IPS-18c (cell line): ENCODE measurements around the gene ECEL1.

Source experiments
- H3K4me3 ChIP-seq: 2 replicates; pipeline ENCODE4 v1.7.0; 2013; ENCODE audit warnings: low read depth, mild to moderate bottlenecking, low read length, moderate library complexity; ENCODE audit not compliant: insufficient read depth
- H3K9me3 ChIP-seq: one replicate; pipeline ENCODE4 v1.6.1; 2013; ENCODE audit warnings: mild to moderate bottlenecking, low read length, moderate library complexity; ENCODE audit not compliant: control insufficient read depth, insufficient read depth

Gene ECEL1

GRCh38 chr2:232503809-232504323 lies 16.2 kb upstream of the ECEL1 start:
- Histone ChIP-seq H3K9me3 (no peaks in the 10 kb centered on the region), H3K4me3 (peak overlapping the region; percentile 62)

GRCh38 chr2:232502911-232503808 lies 15.5 kb upstream of the ECEL1 start:
- H3K9me3 ChIP-seq: no peaks in the 10 kb centered on the region
- peak overlapping the region; percentile 62 for H3K4me3 ChIP-seq

- Histone ChIP-seq H3K4me3 (peak overlapping the region; percentile 62), H3K9me3 (no peaks in the 10 kb centered on the region)
Measured at GRCh38 chr2:232502511-232502910, 14.9 kb upstream of the ECEL1 start.

GRCh38 chr2:232501794-232502390 lies 14.3 kb upstream of the ECEL1 start:
- H3K4me3 ChIP-seq: no peak overlapping the region
- no peaks in the 10 kb centered on the region for H3K9me3 ChIP-seq

GRCh38 chr2:232501331-232501771 lies 13.7 kb upstream of the ECEL1 start:
- H3K9me3 ChIP-seq: no peaks in the 10 kb centered on the region
- H3K4me3 ChIP-seq: no peak overlapping the region

- H3K9me3 ChIP-seq: no peaks in the 10 kb centered on the region
- H3K4me3 ChIP-seq: no peak overlapping the region
Measured at GRCh38 chr2:232498452-232498851, 10.8 kb upstream of the ECEL1 start.

- no peaks in the 10 kb centered on the region for H3K9me3 ChIP-seq
- no peak overlapping the region for H3K4me3 ChIP-seq
Measured at GRCh38 chr2:232497348-232497747, 9.7 kb upstream of the ECEL1 start.

GRCh38 chr2:232496501-232497270 lies 9.1 kb upstream of the ECEL1 start:
- H3K9me3 ChIP-seq: no peaks in the 10 kb centered on the region
- H3K4me3 ChIP-seq: no peak overlapping the region

- H3K9me3 ChIP-seq: no peaks in the 10 kb centered on the region
Measured at GRCh38 chr2:232495292-232495691, 7.7 kb upstream of the ECEL1 start.

GRCh38 chr2:232494542-232494941 lies 6.9 kb upstream of the ECEL1 start:
- no peak overlapping the region for H3K4me3 ChIP-seq
- H3K9me3 ChIP-seq: no peaks in the 10 kb centered on the region

More at GRCh38 chr2:232495292-232495691, 7.7 kb upstream of the ECEL1 start:
- H3K4me3 ChIP-seq: no peak overlapping the region

- H3K4me3 ChIP-seq: peak overlapping the region; percentile 15; the same call in 1 of the 2 replicates
- H3K9me3 ChIP-seq: no peaks in the 10 kb centered on the region
Measured at GRCh38 chr2:232493701-232494474, 6.3 kb upstream of the ECEL1 start.

GRCh38 chr2:232492963-232493700 lies 5.5 kb upstream of the ECEL1 start:
- no peaks in the 10 kb centered on the region for H3K9me3 ChIP-seq

GRCh38 chr2:232492236-232492848 lies 4.7 kb upstream of the ECEL1 start:
- Histone ChIP-seq H3K9me3 (no peaks in the 10 kb centered on the region), H3K4me3 (no peak overlapping the region)

More at GRCh38 chr2:232492963-232493700, 5.5 kb upstream of the ECEL1 start:
- H3K4me3 ChIP-seq: no peak overlapping the region

- Histone ChIP-seq H3K4me3 (no peak overlapping the region), H3K9me3 (no peaks in the 10 kb centered on the region)
Measured at GRCh38 chr2:232491139-232491780, 3.6 kb upstream of the ECEL1 start.
